SK-N-SH (cell line): ENCODE measurements around the gene IKZF5. TPM values are rescaled to one million over a fixed set of nuclear protein-coding genes. Genes with fewer than 3 reads are reported as not detected.
A peak's percentile ranks its signal among the peaks of the same experiment; 100 is the strongest.

Source experiments
- CTCF ChIA-PET: fragments of 300-600, 350-600 bp; formaldehyde crosslinking; extraction: SDS; loops from one replicate; lab custom pipeline; 2021; lab: Yijun Ruan, JAX
- POLR2A ChIA-PET: fragments of 350-600 bp; sonication (Branson Sonifier 250); formaldehyde crosslinking; extraction: SDS; loops from one replicate; lab custom pipeline; 2020; ENCODE audit warnings: antibody characterized with exemption, inconsistent platforms; lab: Yijun Ruan, JAX
- DNase-seq: peaks from one replicate; pipeline ENCODE4 v3.0.0; 2012
- H2AFZ ChIP-seq: fragments of 200-600 bp; sonication (generic); 2 replicates; pipeline ENCODE4 v1.8.1; 2016; ENCODE audit warnings: antibody characterized with exemption, mild to moderate bottlenecking, low read depth
- H3F3A ChIP-seq: fragments of 200-600 bp; sonication (generic); replicated peaks from 2 replicates; pipeline ENCODE3; 2016; ENCODE audit warnings: antibody characterized with exemption, mild to moderate bottlenecking; ENCODE audit not compliant: insufficient read depth
- H3K27ac ChIP-seq, 2 experiments: fragments of 200-500 bp in 1 of 2; fragments of 200-600 bp in 1 of 2; sonication (Bioruptor generic) in 1 of 2; sonication (generic), shearing (Covaris generic) in 1 of 2; 2 replicates each; pipeline versions ENCODE4 v1.5.1 to v1.6.1; 2014 to 2016; ENCODE audit warnings: low read depth in 2 of 2, inconsistent platforms in 1 of 2, low read length in 1 of 2, mild to moderate bottlenecking in 1 of 2, mixed read lengths in 1 of 2
- H3K27me3 ChIP-seq: fragments of 200-600 bp; sonication (generic), shearing (Covaris generic); 2 replicates; pipeline ENCODE4 v1.6.1; 2016; ENCODE audit warnings: mixed run types; ENCODE audit not compliant: insufficient read depth
- H3K36me3 ChIP-seq, 2 experiments: fragments of 200-500 bp in 1 of 2; fragments of 200-600 bp in 1 of 2; sonication (Bioruptor generic) in 1 of 2; sonication (generic) in 1 of 2; replicated peaks in 1 of 2; 2 replicates each; pipeline versions ENCODE3 to v1.5.1; 2014 to 2016; ENCODE audit warnings: low read length in 1 of 2, mild to moderate bottlenecking in 1 of 2; ENCODE audit not compliant: insufficient read depth in 2 of 2, control insufficient read depth in 1 of 2
- H3K4me1 ChIP-seq, 2 experiments: fragments of 200-500 bp in 1 of 2; fragments of 200-600 bp in 1 of 2; sonication (Bioruptor generic) in 1 of 2; sonication (generic), shearing (Covaris generic) in 1 of 2; 2 replicates each; pipeline versions ENCODE4 v1.5.1 to v1.6.1; 2014 to 2016; ENCODE audit warnings: low read depth in 1 of 2, low read length in 1 of 2, mixed run types in 1 of 2; ENCODE audit not compliant: insufficient read depth in 2 of 2, control insufficient read depth in 1 of 2
- H3K4me2 ChIP-seq: fragments of 200-600 bp; sonication (generic), shearing (Covaris generic); 2 replicates; pipeline ENCODE4 v1.6.1; 2017; ENCODE audit warnings: mixed run types
- H3K4me3 ChIP-seq, 2 experiments: fragments of 200-500 bp in 1 of 2; fragments of 200-600 bp in 1 of 2; sonication (Bioruptor generic) in 1 of 2; sonication (generic), shearing (Covaris generic) in 1 of 2; 2 replicates each; pipeline versions ENCODE4 v1.5.1 to v1.8.1; 2014 to 2016; ENCODE audit warnings: low read depth in 2 of 2, inconsistent platforms in 1 of 2, low read length in 1 of 2, mild to moderate bottlenecking in 1 of 2, mixed read lengths in 1 of 2, moderate library complexity in 1 of 2
- H3K79me2 ChIP-seq: fragments of 200-600 bp; sonication (generic); 2 replicates; pipeline ENCODE4 v1.8.1; 2017; ENCODE audit warnings: mild to moderate bottlenecking; ENCODE audit not compliant: insufficient read depth
- H3K9ac ChIP-seq: fragments of 200-600 bp; sonication (generic); 2 replicates; pipeline ENCODE4 v1.6.1; 2017; ENCODE audit warnings: mixed run types
- H3K9me2 ChIP-seq: fragments of 200-600 bp; sonication (generic); 2 replicates; pipeline ENCODE4 v1.6.1; 2017; ENCODE audit warnings: mixed run types
- H3K9me3 ChIP-seq: fragments of 200-600 bp; sonication (generic); 2 replicates; pipeline ENCODE4 v1.6.1; 2017; ENCODE audit warnings: mixed run types, mild to moderate bottlenecking, moderate library complexity
- H4K20me1 ChIP-seq: fragments of 200-600 bp; sonication (generic); 2 replicates; pipeline ENCODE4 v1.6.1; 2017; ENCODE audit warnings: mild to moderate bottlenecking, mixed run types; ENCODE audit not compliant: insufficient read depth
- CHD2 ChIP-seq: fragments of 150-350 bp; IDR thresholded peaks from 2 replicates; pipeline ENCODE4 v1.6.1; 2018; ENCODE audit warnings: low read length; ENCODE audit not compliant: partially characterized antibody
- CTCF ChIP-seq: fragments of 200-600 bp; sonication (generic); IDR thresholded peaks from 2 replicates; pipeline ENCODE4 v1.6.1; 2017; ENCODE audit warnings: antibody characterized with exemption, mild to moderate bottlenecking, moderate library complexity
- FOSL2 ChIP-seq: IDR thresholded peaks from 2 replicates; pipeline ENCODE4 v1.4.0; 2012; ENCODE audit warnings: low read depth, mild to moderate bottlenecking, moderate library complexity, borderline replicate concordance
- FOXJ3 ChIP-seq: sonication (generic); formaldehyde crosslinking; IDR thresholded peaks from 2 replicates; pipeline ENCODE4 v1.5.1; 2020; ENCODE audit warnings: mild to moderate bottlenecking, missing genetic modification reagents
- IRF3 ChIP-seq: fragments of 150-350 bp; IDR thresholded peaks from 2 replicates; pipeline ENCODE4 v1.6.1; 2016; ENCODE audit warnings: mild to moderate bottlenecking, low read depth, low read length
- NFIC ChIP-seq: IDR thresholded peaks from 2 replicates; pipeline ENCODE4 v1.4.0; 2012; ENCODE audit warnings: borderline replicate concordance
- POLR2AphosphoS5 ChIP-seq: IDR thresholded peaks from 2 replicates; pipeline ENCODE4 v1.6.1; 2012; ENCODE audit warnings: low read depth, low read length
- RAD21 ChIP-seq: IDR thresholded peaks from 2 replicates; pipeline ENCODE4 v1.6.1; 2012; ENCODE audit warnings: mild to moderate bottlenecking, low read length
- SMC3 ChIP-seq: IDR thresholded peaks from 2 replicates; pipeline ENCODE4 v1.6.1; 2012; ENCODE audit warnings: low read depth, low read length, improper control_type of control experiment
- USF1 ChIP-seq: IDR thresholded peaks from 2 replicates; pipeline ENCODE4 v1.4.0; 2012; ENCODE audit warnings: low read depth, borderline replicate concordance
- WGBS: methylation state at CpG from one replicate; pipeline ENCODE4 v1.1.6; 2017; ENCODE audit warnings: low lambda C conversion rate; 5-methylcytosine and 5-hydroxymethylcytosine counted together
- polyA plus RNA-seq, 3 experiments: library from polyadenylated mRNA; depleted of rRNA; stranded (reverse); fragments of >200 nt; gene quantifications; 2 replicates each; pipeline ENCODE4 v1.2.3, GENCODE V29; 2012

Gene IKZF5
- polyA plus RNA-seq, 1 of the 3 experiments (the other 2 are of a cell fraction), result 2.9 TPM

- Histone ChIP-seq H3K4me2 (no peak overlapping the region), H3F3A (no peaks in the 10 kb centered on the region), H2AFZ (no peak overlapping the region), H4K20me1 (no peaks in the 10 kb centered on the region), H3K36me3 (peaks cover 10 to 29% of the 10 kb centered on the region in 2 experiments), H3K4me1 (no peaks in the 10 kb centered on the region), H3K9ac (no peak overlapping the region), H3K27me3 (no peaks in the 10 kb centered on the region), H3K9me3 (no peaks in the 10 kb centered on the region), H3K4me3 (no peak overlapping the region), H3K79me2 (no peaks in the 10 kb centered on the region), H3K9me2 (no peaks in the 10 kb centered on the region), H3K27ac (no peak overlapping the region)
- ChIA-PET CTCF (interaction anchor here (0.7 to 7.1 kb wide), 17 partner anchors 8 to 519 kb away, joined by 4 to 51 read pairs (median 9); partner anchors contain the start of gene PSTK), POLR2A (no interaction called here)
- peak; percentile 9 for DNase-seq
- WGBS, result 82% methylated on average over 2 of the region's 2 CpGs
- TF ChIP-seq USF1 (no peak), SMC3 (peak; percentile 23; the same call in 1 of the 2 replicates), RAD21 (peak; percentile 49; the same call in 1 of the 2 replicates), CTCF (peak; percentile 40)
Measured at GRCh38 chr10:123044391-123044790, 35.8 kb upstream of the IKZF5 start.

- 14% methylated on average over 5 of the region's 5 CpGs for WGBS
- H4K20me1 ChIP-seq, result no peaks in the 10 kb centered on the region
- no peak overlapping the region for H3K27ac ChIP-seq
- no peaks in the 10 kb centered on the region for H3K9me3 ChIP-seq
- H3K36me3 ChIP-seq, result peaks cover 10 to 27% of the 10 kb centered on the region in 2 experiments
- no peak overlapping the region for H2AFZ ChIP-seq
- H3K4me1 ChIP-seq, result no peaks in the 10 kb centered on the region
- POLR2A ChIA-PET, result no interaction called here
- H3K27me3 ChIP-seq, result no peaks in the 10 kb centered on the region
- CTCF ChIA-PET, result interaction anchor here (0.5 to 7.1 kb wide), 53 partner anchors 9 to 870 kb away, joined by 3 to 51 read pairs (median 5); partner anchors contain the start of gene IKZF5
- H3K4me3 ChIP-seq, result 0 out of 4 replicates have a peak overlapping the region, but pooled peaks of 1 of the 2 experiments have one; percentile 27
- H3K79me2 ChIP-seq, result no peaks in the 10 kb centered on the region
- H3K9me2 ChIP-seq, result no peaks in the 10 kb centered on the region
- TF ChIP-seq FOXJ3 (no peak), FOSL2 (no peak), RAD21 (peak; percentile 85), CTCF (peak; percentile 75), CHD2 (no peak), SMC3 (peak; percentile 78), POLR2AphosphoS5 (no peak), IRF3 (no peak), NFIC (no peak)
- no peak overlapping the region for H3K9ac ChIP-seq
- no peak overlapping the region for H3K4me2 ChIP-seq
- H3F3A ChIP-seq, result no peaks in the 10 kb centered on the region
- peak; percentile 67 for DNase-seq
Measured at GRCh38 chr10:123043409-123043925, 34.9 kb upstream of the IKZF5 start.
